PC-3 (cell line): ENCODE results near the gene WDR91.

ENCODE experiments used
- EZH2 ChIP-seq: fragments of 300-600 bp; sonication (generic); IDR thresholded peaks from one replicate; pipeline ENCODE4 v1.6.1; 2017; ENCODE audit warnings: antibody characterized with exemption, mild to moderate bottlenecking, low read length; ENCODE audit not compliant: unreplicated experiment
- EZH2phosphoT487 ChIP-seq: fragments of 300-600 bp; sonication (generic); IDR thresholded peaks from 2 replicates; pipeline ENCODE4 v1.6.1; 2018; ENCODE audit warnings: mild to moderate bottlenecking, antibody characterized with exemption, low read length, borderline replicate concordance
- TF ChIP-seq, protein P1 (sequence below): fragments of 300-600 bp; sonication (generic); conservative IDR thresholded peaks from 2 replicates; pipeline ENCODE4 v1.5.1; 2017; ENCODE audit warnings: antibody characterized with exemption, low read depth, mild to moderate bottlenecking, low read length

DNA sequence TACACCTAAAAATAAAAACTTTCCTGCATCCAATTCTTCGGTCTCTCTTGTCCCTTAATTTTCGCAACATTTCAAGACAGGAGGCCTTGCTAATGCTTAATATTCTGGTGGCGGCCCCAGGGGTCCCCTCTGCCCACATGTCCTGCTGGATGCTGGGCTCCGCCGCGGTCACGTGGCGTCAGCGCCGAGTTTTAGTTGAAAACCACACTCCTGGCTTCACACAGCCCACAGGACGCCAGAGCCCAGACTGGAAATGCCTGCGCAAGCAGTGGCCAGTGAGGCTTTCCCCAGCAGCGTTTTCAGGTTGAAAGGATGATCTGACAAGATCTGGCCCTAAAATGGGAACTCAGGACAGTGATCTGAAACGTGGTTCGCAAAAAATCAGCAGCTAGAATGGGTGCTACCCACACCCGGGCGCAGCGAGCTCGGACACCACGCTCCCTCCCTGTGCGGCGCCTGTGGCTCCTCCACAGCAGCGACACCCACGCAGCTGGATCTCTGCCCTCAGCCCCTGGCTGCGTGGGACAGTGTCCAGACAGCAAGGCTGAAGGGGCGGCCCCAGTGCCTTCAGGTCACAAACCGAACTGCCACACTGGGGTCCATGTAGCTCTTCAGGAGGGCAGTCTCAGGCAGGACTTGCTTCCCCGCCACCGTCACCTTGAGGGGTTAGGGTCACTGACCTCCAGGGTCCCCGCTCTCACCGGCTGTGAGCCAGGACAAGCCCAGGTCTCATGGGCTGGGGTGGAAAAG lies 29.2 kb downstream of the WDR91 start:
- TF ChIP-seq, protein P1, sequence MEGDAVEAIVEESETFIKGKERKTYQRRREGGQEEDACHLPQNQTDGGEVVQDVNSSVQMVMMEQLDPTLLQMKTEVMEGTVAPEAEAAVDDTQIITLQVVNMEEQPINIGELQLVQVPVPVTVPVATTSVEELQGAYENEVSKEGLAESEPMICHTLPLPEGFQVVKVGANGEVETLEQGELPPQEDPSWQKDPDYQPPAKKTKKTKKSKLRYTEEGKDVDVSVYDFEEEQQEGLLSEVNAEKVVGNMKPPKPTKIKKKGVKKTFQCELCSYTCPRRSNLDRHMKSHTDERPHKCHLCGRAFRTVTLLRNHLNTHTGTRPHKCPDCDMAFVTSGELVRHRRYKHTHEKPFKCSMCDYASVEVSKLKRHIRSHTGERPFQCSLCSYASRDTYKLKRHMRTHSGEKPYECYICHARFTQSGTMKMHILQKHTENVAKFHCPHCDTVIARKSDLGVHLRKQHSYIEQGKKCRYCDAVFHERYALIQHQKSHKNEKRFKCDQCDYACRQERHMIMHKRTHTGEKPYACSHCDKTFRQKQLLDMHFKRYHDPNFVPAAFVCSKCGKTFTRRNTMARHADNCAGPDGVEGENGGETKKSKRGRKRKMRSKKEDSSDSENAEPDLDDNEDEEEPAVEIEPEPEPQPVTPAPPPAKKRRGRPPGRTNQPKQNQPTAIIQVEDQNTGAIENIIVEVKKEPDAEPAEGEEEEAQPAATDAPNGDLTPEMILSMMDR, result no peak
- TF ChIP-seq EZH2 (no peak), EZH2phosphoT487 (no peak)
